Measurements from ENCODE around the gene ARSA. TPM values are rescaled to one million over a fixed set of nuclear protein-coding genes. Genes with fewer than 3 reads are reported as not detected.

The ARSA gene
- total RNA-seq, 1 experiment from 2014 or later, result 16.4 TPM

GRCh38 chr22:50603511-50604255, 24.3 kb downstream of the ARSA start:
- no peaks in the 10 kb centered on the region for H3K9me3 ChIP-seq (ENCODE audit: control insufficient read depth in 1 of 2, insufficient read depth in 1 of 2, low read depth in 1 of 2, low read length in 2 of 2)
- H4K20me1 ChIP-seq (ENCODE audit: insufficient read depth), result no peaks in the 10 kb centered on the region
- BruUV-seq (replicated peaks), result no TSS peak
- H3K27ac ChIP-seq (ENCODE audit: low read depth, low read length), result no peak overlapping the region
- RAD21 ChIA-PET (ENCODE audit: low non-redundant PET in 1 of 2, low total read pairs in 2 of 2, uncharacterized antibody in 2 of 2, unreplicated experiment in 2 of 2), result no interaction called here
- intact Hi-C loops (cut with micrococcal nuclease), result no loop called here
- DNase-seq (ENCODE audit: low read depth, low spot score), result no peak
- TF ChIP-seq ZBTB33 (IDR thresholded peaks at IDR 0.05; ENCODE audit: extremely low read depth, insufficient replicate concordance, low read length), result no peak
- no peak for TF ChIP-seq SIN3A (IDR thresholded peaks at IDR 0.05; ENCODE audit: low read depth)
- no peak for TF ChIP-seq EZH2phosphoT487 (IDR thresholded peaks at IDR 0.05; ENCODE audit: borderline replicate concordance)
- TF ChIP-seq JUND (IDR thresholded peaks at IDR 0.05), result no peak
- TF ChIP-seq CBX3 (IDR thresholded peaks at IDR 0.05; ENCODE audit: low read depth), result no peak
- no peak for TF ChIP-seq MAX (IDR thresholded peaks at IDR 0.05)
- TF ChIP-seq RAD21 (IDR thresholded peaks at IDR 0.05; ENCODE audit: low read depth), result no peak
- no peak for TF ChIP-seq POLR2AphosphoS5 (IDR thresholded peaks at IDR 0.05; ENCODE audit: low read depth, low read length)
- TF ChIP-seq ZNF274 (IDR thresholded peaks at IDR 0.05; ENCODE audit: low read depth, low read length), result no peak
- no peaks in the 10 kb centered on the region for H3K27me3 ChIP-seq (ENCODE audit: insufficient read depth, low read length)
- POLR2A ChIA-PET, result no interaction called here
- H3K9ac ChIP-seq (ENCODE audit: low read length), result no peak overlapping the region
- H2AFZ ChIP-seq (ENCODE audit: low read depth, low read length, poor library complexity, severe bottlenecking), result no peak overlapping the region
- ATAC-seq, result no peak
- peaks cover 0 to 10% of the 10 kb centered on the region in 2 experiments; a peak in 1 of 4 replicates for H3K4me1 ChIP-seq (ENCODE audit: control insufficient read depth in 1 of 2, insufficient read depth in 2 of 2, low read length in 2 of 2)
- H3K4me3 ChIP-seq (replicated peaks in 1 of 2; ENCODE audit: low read depth in 1 of 2, low read length in 2 of 2), result no peak overlapping the region
- CTCF ChIA-PET, result no interaction called here
- H3K9me2 ChIP-seq (ENCODE audit: insufficient read depth), result no peaks in the 10 kb centered on the region
- H3K79me2 ChIP-seq (ENCODE audit: insufficient read depth, low read length), result no peaks in the 10 kb centered on the region
- H3K4me2 ChIP-seq (ENCODE audit: low read length), result no peak overlapping the region
- no peaks in the 10 kb centered on the region for H3K36me3 ChIP-seq (ENCODE audit: control insufficient read depth in 1 of 2, insufficient read depth in 2 of 2, low read length in 2 of 2)
